T-cell (primary cell): ENCODE data around the gene RASSF8. TPM values are rescaled to one million over a fixed set of nuclear protein-coding genes. Genes with fewer than 3 reads are reported as not detected.

Source experiments
- ATAC-seq, 4 experiments: fragments of 200-7000 bp in 3 of 4; fragments of 150-1000 bp in 1 of 4; cut with Tn5 transposase; replicated peaks in 1 of 4; 1 replicate in 3 of 4; 2 replicates in 1 of 4; pipeline ENCODE4 v1.10.0; 2021; ENCODE audit warnings: moderate library complexity in 3 of 4, mild to moderate bottlenecking in 2 of 4, moderate number of reproducible peaks in 1 of 4
- CTCF ChIA-PET, 2 donors: fragments of 300-600 bp; sonication (Branson Sonifier 250); formaldehyde crosslinking; loops; one replicate each; lab custom pipeline; 2022; ENCODE audit warnings: antibody characterized with exemption in 2 of 2; lab: Charles Lee
- POLR2A ChIA-PET, 2 donors: fragments of 300-600 bp; sonication (Branson Sonifier 250); formaldehyde crosslinking; loops; one replicate each; lab custom pipeline; 2022; ENCODE audit warnings: antibody characterized with exemption in 2 of 2; lab: Charles Lee
- DNase-seq, 35 experiments: peaks; one replicate each; pipeline versions ENCODE4 v3.0.0 to v3.0.0-alpha.2; 2013 to 2023
- H3K27ac ChIP-seq: one replicate; pipeline ENCODE4 v1.5.1; 2013; ENCODE audit warnings: low read length
- H3K27me3 ChIP-seq, 2 experiments: replicated peaks in 1 of 2; 1 replicate in 1 of 2; 2 replicates in 1 of 2; pipeline versions ENCODE4 v1.6.1 to v1.7.0; 2013; ENCODE audit warnings: low read length in 1 of 2, mixed read lengths in 1 of 2; ENCODE audit not compliant: control insufficient read depth in 2 of 2, insufficient read depth in 2 of 2; ENCODE audit errors: extremely low read depth in 1 of 2
- H3K36me3 ChIP-seq, 2 donors: 1 replicate in 1 of 2; 2 replicates in 1 of 2; pipeline versions ENCODE4 v1.6.1 to v1.7.0; 2013; ENCODE audit warnings: low read length in 1 of 2; ENCODE audit not compliant: control insufficient read depth in 2 of 2, insufficient read depth in 1 of 2; ENCODE audit errors: extremely low read depth in 1 of 2
- H3K4me1 ChIP-seq, 2 experiments: 1 replicate in 1 of 2; 2 replicates in 1 of 2; pipeline versions ENCODE4 v1.6.1 to v1.7.0; 2013; ENCODE audit warnings: low read length in 2 of 2, mixed read lengths in 1 of 2; ENCODE audit not compliant: insufficient read depth in 2 of 2, control insufficient read depth in 1 of 2; ENCODE audit errors: extremely low read depth in 1 of 2
- H3K4me3 ChIP-seq, 2 donors: 1 replicate in 1 of 2; 2 replicates in 1 of 2; pipeline versions ENCODE4 v1.5.1 to v1.7.0; 2013; ENCODE audit warnings: mild to moderate bottlenecking in 2 of 2, low read length in 1 of 2, moderate library complexity in 1 of 2; ENCODE audit not compliant: control insufficient read depth in 1 of 2; ENCODE audit errors: extremely low read depth in 1 of 2
- H3K9me3 ChIP-seq: 2 replicates; pipeline ENCODE4 v1.7.0; 2013
- H3K27ac Mint-ChIP-seq, 2 donors: one replicate each; pipeline ENCODE4 v1.8.0; 2020 to 2021; ENCODE audit warnings: mild to moderate bottlenecking in 2 of 2, mixed read lengths in 2 of 2
- H3K27me3 Mint-ChIP-seq, 2 donors: one replicate each; pipeline ENCODE4 v1.8.0; 2021 to 2022; ENCODE audit warnings: mixed read lengths in 2 of 2
- H3K36me3 Mint-ChIP-seq: one replicate; pipeline ENCODE4 v1.8.0; 2021; ENCODE audit warnings: mixed read lengths
- H3K4me1 Mint-ChIP-seq, 3 donors: one replicate each; pipeline ENCODE4 v1.8.0; 2020 to 2022; ENCODE audit warnings: mixed read lengths in 3 of 3, mild to moderate bottlenecking in 1 of 3
- H3K4me3 Mint-ChIP-seq, 3 donors: one replicate each; pipeline ENCODE4 v1.8.0; 2020 to 2022; ENCODE audit warnings: mild to moderate bottlenecking in 3 of 3, mixed read lengths in 3 of 3, moderate library complexity in 3 of 3
- H3K9me3 Mint-ChIP-seq, 3 donors: one replicate each; pipeline ENCODE4 v1.8.0; 2020 to 2022; ENCODE audit warnings: mixed read lengths in 3 of 3
- WGBS: methylation state at CpG from one replicate; pipeline ENCODE4 v1.1.5; 2013; ENCODE audit warnings: missing lambda C conversion rate; ENCODE audit not compliant: insufficient coverage; 5-methylcytosine and 5-hydroxymethylcytosine counted together
- total RNA-seq, 35 experiments: library from RNA in 6 of 35; stranded (reverse) in 6 of 35; fragments of 120-200 nt in 1 of 35; gene quantifications; one replicate each; pipeline versions ENCODE4 v1.2.1 to v1.2.4 and lab custom pipeline; 2013 to 2026

RASSF8 gene
- total RNA-seq, 5 donors from 2014 or later (not counting 1 experiment from before 2014, with no cell fraction given), result 0.50 to 0.98 (median 0.73) TPM; not detected in 1

- H3K4me1 Mint-ChIP-seq, result no peaks in the 10 kb centered on the region
- H3K27me3 Mint-ChIP-seq, result no peaks in the 10 kb centered on the region
- DNase-seq, result no peak
Observed at GRCh38 chr12:26031318-26031717, 72.8 kb downstream of the RASSF8 start.

GRCh38 chr12:26031827-26032226, 73.3 kb downstream of the RASSF8 start:
- H3K4me1 Mint-ChIP-seq, result no peaks in the 10 kb centered on the region
- H3K27me3 Mint-ChIP-seq, result no peaks in the 10 kb centered on the region
- Histone ChIP-seq H3K27me3 (no peaks in the 10 kb centered on the region), H3K9me3 (no peaks in the 10 kb centered on the region), H3K4me3 (no peak overlapping the region), H3K4me1 (no peaks in the 10 kb centered on the region), H3K36me3 (no peaks in the 10 kb centered on the region), H3K27ac (no peak overlapping the region)
- no peak for ATAC-seq
- no peak overlapping the region for H3K4me3 Mint-ChIP-seq
- H3K9me3 Mint-ChIP-seq, result no peaks in the 10 kb centered on the region
- POLR2A ChIA-PET, result interaction anchor here in 1 of 2 donors (0.5 kb wide), 1 partner anchor 874 kb away, joined by 7 read pairs; no protein-coding TSS in a partner anchor
- CTCF ChIA-PET, result interaction anchor here (0.8 to 1.2 kb wide), 4 partner anchors 593 to 877 kb away, joined by 3 to 4 read pairs (median 3); no protein-coding TSS in a partner anchor
- H3K27ac Mint-ChIP-seq, result no peak overlapping the region
- H3K36me3 Mint-ChIP-seq, result no peaks in the 10 kb centered on the region
- DNase-seq, result no peak

More at GRCh38 chr12:26031318-26031717, 72.8 kb downstream of the RASSF8 start:
- no peak overlapping the region for H3K27ac ChIP-seq
- H3K9me3 ChIP-seq, result no peaks in the 10 kb centered on the region
- H3K4me1 ChIP-seq, result no peaks in the 10 kb centered on the region
- CTCF ChIA-PET, result interaction anchor here in 1 of 2 donors (1.2 kb wide), 1 partner anchor 595 kb away, joined by 4 read pairs; no protein-coding TSS in a partner anchor
- H3K27ac Mint-ChIP-seq, result no peak overlapping the region
- H3K4me3 ChIP-seq, result no peak overlapping the region
- no peak overlapping the region for H3K4me3 Mint-ChIP-seq
- POLR2A ChIA-PET, result interaction anchor here in 1 of 2 donors (0.5 kb wide), 1 partner anchor 874 kb away, joined by 7 read pairs; no protein-coding TSS in a partner anchor
- no CpG with 5 or more reads among the region's 2 CpGs for WGBS
- H3K27me3 ChIP-seq, result no peaks in the 10 kb centered on the region
- no peaks in the 10 kb centered on the region for H3K36me3 ChIP-seq
- H3K9me3 Mint-ChIP-seq, result no peaks in the 10 kb centered on the region
- H3K36me3 Mint-ChIP-seq, result no peaks in the 10 kb centered on the region
- no peak for ATAC-seq

GRCh38 chr12:26032290-26032689, 73.8 kb downstream of the RASSF8 start:
- WGBS, result no CpG with 5 or more reads among the region's 1 CpG
- Mint-ChIP-seq H3K27ac (no peak overlapping the region), H3K9me3 (no peaks in the 10 kb centered on the region), H3K27me3 (no peaks in the 10 kb centered on the region), H3K36me3 (no peaks in the 10 kb centered on the region), H3K4me1 (no peaks in the 10 kb centered on the region), H3K4me3 (no peak overlapping the region)
- no peak for ATAC-seq
- Histone ChIP-seq H3K27me3 (no peaks in the 10 kb centered on the region), H3K4me3 (no peak overlapping the region), H3K9me3 (no peaks in the 10 kb centered on the region), H3K4me1 (no peaks in the 10 kb centered on the region), H3K36me3 (no peaks in the 10 kb centered on the region), H3K27ac (no peak overlapping the region)
- no peak for DNase-seq
- POLR2A ChIA-PET, result no interaction called here
- CTCF ChIA-PET, result interaction anchor here (0.8 to 1.4 kb wide), 6 partner anchors 12 to 877 kb away, joined by 3 to 7 read pairs (median 3); no protein-coding TSS in a partner anchor

- Mint-ChIP-seq H3K27ac (no peak overlapping the region), H3K4me3 (no peak overlapping the region), H3K9me3 (no peaks in the 10 kb centered on the region), H3K4me1 (no peaks in the 10 kb centered on the region), H3K36me3 (no peaks in the 10 kb centered on the region), H3K27me3 (no peaks in the 10 kb centered on the region)
- no peaks in the 10 kb centered on the region for H3K4me1 ChIP-seq
- H3K9me3 ChIP-seq, result no peaks in the 10 kb centered on the region
- no peak overlapping the region for H3K27ac ChIP-seq
- POLR2A ChIA-PET, result no interaction called here
- DNase-seq, result no peak
- WGBS, result no CpG with 5 or more reads among the region's 1 CpG
- CTCF ChIA-PET, result interaction anchor here (0.6 to 1.4 kb wide), 6 partner anchors 12 to 878 kb away, joined by 3 to 7 read pairs (median 3); no protein-coding TSS in a partner anchor
- no peaks in the 10 kb centered on the region for H3K36me3 ChIP-seq
- H3K4me3 ChIP-seq, result no peak overlapping the region
- no peaks in the 10 kb centered on the region for H3K27me3 ChIP-seq
- ATAC-seq, result no peak
Observed at GRCh38 chr12:26032719-26033241, 74.3 kb downstream of the RASSF8 start.

GRCh38 chr12:26034371-26035142, 76.1 kb downstream of the RASSF8 start:
- Histone ChIP-seq H3K27me3 (no peaks in the 10 kb centered on the region), H3K27ac (no peak overlapping the region), H3K4me3 (no peak overlapping the region), H3K36me3 (no peaks in the 10 kb centered on the region), H3K4me1 (no peaks in the 10 kb centered on the region), H3K9me3 (no peaks in the 10 kb centered on the region)
- DNase-seq (no peak), ATAC-seq (no peak)
- no peaks in the 10 kb centered on the region for H3K9me3 Mint-ChIP-seq
- CTCF ChIA-PET, result interaction anchor here in 1 of 2 donors (1.0 kb wide), 1 partner anchor 598 kb away, joined by 9 read pairs; no protein-coding TSS in a partner anchor
- H3K4me1 Mint-ChIP-seq, result no peaks in the 10 kb centered on the region
- WGBS, result no CpG with 5 or more reads among the region's 5 CpGs
- H3K27me3 Mint-ChIP-seq, result no peaks in the 10 kb centered on the region
- POLR2A ChIA-PET, result no interaction called here
- no peaks in the 10 kb centered on the region for H3K36me3 Mint-ChIP-seq
- no peak overlapping the region for H3K27ac Mint-ChIP-seq
- H3K4me3 Mint-ChIP-seq, result no peak overlapping the region

GRCh38 chr12:26036877-26037276, 78.4 kb downstream of the RASSF8 start:
- H3K9me3 ChIP-seq, result no peaks in the 10 kb centered on the region
- H3K4me3 ChIP-seq, result no peak overlapping the region
- ATAC-seq (no peak), DNase-seq (no peak)
- Mint-ChIP-seq H3K4me1 (no peaks in the 10 kb centered on the region), H3K4me3 (no peak overlapping the region), H3K36me3 (no peaks in the 10 kb centered on the region), H3K27ac (no peak overlapping the region), H3K27me3 (no peaks in the 10 kb centered on the region), H3K9me3 (no peaks in the 10 kb centered on the region)
- CTCF ChIA-PET, result interaction anchor here in 1 of 2 donors (0.6 kb wide), 1 partner anchor 779 kb away, joined by 6 read pairs; no protein-coding TSS in a partner anchor
- H3K36me3 ChIP-seq, result no peaks in the 10 kb centered on the region
- POLR2A ChIA-PET, result no interaction called here
- no CpG with 5 or more reads among the region's 4 CpGs for WGBS
- H3K27ac ChIP-seq, result no peak overlapping the region
- no peaks in the 10 kb centered on the region for H3K27me3 ChIP-seq
- no peaks in the 10 kb centered on the region for H3K4me1 ChIP-seq
